ENCODE measurements around the gene FJX1.

DNA sequence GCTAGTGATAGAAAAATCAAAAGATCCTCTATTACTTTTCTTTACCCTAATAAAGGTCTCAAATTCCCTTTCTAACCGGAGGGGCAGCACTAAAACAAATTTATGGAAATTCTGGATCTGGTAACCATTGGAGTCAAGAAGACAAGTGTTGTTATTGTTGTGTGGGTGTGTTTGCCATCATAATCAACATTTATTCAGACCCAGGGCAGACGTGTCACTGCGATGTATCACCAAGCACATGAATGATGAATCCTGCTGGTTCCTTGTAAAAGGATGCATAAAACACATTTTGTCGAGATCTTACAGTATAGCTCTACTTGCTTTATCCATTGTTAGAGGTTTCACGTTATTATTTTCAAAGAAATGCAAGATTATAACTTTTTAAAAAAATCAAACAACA lies 12.1 kb upstream of the FJX1 start:
- TF ChIP-seq, protein P1, sequence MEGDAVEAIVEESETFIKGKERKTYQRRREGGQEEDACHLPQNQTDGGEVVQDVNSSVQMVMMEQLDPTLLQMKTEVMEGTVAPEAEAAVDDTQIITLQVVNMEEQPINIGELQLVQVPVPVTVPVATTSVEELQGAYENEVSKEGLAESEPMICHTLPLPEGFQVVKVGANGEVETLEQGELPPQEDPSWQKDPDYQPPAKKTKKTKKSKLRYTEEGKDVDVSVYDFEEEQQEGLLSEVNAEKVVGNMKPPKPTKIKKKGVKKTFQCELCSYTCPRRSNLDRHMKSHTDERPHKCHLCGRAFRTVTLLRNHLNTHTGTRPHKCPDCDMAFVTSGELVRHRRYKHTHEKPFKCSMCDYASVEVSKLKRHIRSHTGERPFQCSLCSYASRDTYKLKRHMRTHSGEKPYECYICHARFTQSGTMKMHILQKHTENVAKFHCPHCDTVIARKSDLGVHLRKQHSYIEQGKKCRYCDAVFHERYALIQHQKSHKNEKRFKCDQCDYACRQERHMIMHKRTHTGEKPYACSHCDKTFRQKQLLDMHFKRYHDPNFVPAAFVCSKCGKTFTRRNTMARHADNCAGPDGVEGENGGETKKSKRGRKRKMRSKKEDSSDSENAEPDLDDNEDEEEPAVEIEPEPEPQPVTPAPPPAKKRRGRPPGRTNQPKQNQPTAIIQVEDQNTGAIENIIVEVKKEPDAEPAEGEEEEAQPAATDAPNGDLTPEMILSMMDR (IDR thresholded peaks at IDR 0.05), result no peak
- no peak for TF ChIP-seq ATF2 (CRISPR knock-in tag; IDR thresholded peaks at IDR 0.05; ENCODE audit: borderline replicate concordance, low read depth)
- TF ChIP-seq, protein P2, sequence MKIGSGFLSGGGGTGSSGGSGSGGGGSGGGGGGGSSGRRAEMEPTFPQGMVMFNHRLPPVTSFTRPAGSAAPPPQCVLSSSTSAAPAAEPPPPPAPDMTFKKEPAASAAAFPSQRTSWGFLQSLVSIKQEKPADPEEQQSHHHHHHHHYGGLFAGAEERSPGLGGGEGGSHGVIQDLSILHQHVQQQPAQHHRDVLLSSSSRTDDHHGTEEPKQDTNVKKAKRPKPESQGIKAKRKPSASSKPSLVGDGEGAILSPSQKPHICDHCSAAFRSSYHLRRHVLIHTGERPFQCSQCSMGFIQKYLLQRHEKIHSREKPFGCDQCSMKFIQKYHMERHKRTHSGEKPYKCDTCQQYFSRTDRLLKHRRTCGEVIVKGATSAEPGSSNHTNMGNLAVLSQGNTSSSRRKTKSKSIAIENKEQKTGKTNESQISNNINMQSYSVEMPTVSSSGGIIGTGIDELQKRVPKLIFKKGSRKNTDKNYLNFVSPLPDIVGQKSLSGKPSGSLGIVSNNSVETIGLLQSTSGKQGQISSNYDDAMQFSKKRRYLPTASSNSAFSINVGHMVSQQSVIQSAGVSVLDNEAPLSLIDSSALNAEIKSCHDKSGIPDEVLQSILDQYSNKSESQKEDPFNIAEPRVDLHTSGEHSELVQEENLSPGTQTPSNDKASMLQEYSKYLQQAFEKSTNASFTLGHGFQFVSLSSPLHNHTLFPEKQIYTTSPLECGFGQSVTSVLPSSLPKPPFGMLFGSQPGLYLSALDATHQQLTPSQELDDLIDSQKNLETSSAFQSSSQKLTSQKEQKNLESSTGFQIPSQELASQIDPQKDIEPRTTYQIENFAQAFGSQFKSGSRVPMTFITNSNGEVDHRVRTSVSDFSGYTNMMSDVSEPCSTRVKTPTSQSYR (CRISPR knock-in tag; IDR thresholded peaks at IDR 0.05), result no peak
- no peak for TF ChIP-seq EMX1 (CRISPR knock-in tag; IDR thresholded peaks at IDR 0.05)
- TF ChIP-seq SP1 (CRISPR knock-in tag; conservative IDR thresholded peaks at IDR 0.05), result no peak
- TF ChIP-seq, protein P3, sequence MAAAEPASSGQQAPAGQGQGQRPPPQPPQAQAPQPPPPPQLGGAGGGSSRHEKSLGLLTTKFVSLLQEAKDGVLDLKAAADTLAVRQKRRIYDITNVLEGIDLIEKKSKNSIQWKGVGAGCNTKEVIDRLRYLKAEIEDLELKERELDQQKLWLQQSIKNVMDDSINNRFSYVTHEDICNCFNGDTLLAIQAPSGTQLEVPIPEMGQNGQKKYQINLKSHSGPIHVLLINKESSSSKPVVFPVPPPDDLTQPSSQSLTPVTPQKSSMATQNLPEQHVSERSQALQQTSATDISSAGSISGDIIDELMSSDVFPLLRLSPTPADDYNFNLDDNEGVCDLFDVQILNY (CRISPR knock-in tag; IDR thresholded peaks at IDR 0.05), result no peak
